Placental epithelial cell (primary cell): ENCODE data around the gene PCDH1. TPM values are rescaled to one million over a fixed set of nuclear protein-coding genes. Genes with fewer than 3 reads are reported as not detected.

Experiments used
- total RNA-seq: library from RNA; depleted of rRNA; stranded (reverse); fragments of >200 nt; gene quantifications from 2 replicates; pipeline ENCODE4 v1.2.3, GENCODE V29; 2012

PCDH1 gene
- total RNA-seq, result 6.3 and 25.9 TPM in 2 replicates

GRCh38 chr5:141878186-141878710 is at the start of gene PCDH1:
Gene PCDH1, minus strand, starts transcription at chr5:141878410. Its CDS starts 148 bp downstream, at chr5:141878262.

GRCh38 chr5:141923448-141924313 is 45.5 kb upstream of the PCDH1 start, which contains the start of gene DELE1:
Gene DELE1, plus strand, starts transcription at chr5:141923871. Its CDS starts 71 bp downstream, at chr5:141923942.

Other genes with a start within 250 kb of the PCDH1 start
- gene HDAC3, start 241.6 kb downstream of the PCDH1 start, total RNA-seq, result 60.1 and 66.4 TPM in 2 replicates
- 7.5 and 9.7 TPM in 2 replicates for gene RELL2, start 241.4 kb downstream of the PCDH1 start, total RNA-seq
- 43.6 and 62.1 TPM in 2 replicates for gene FCHSD1, start 227.0 kb downstream of the PCDH1 start, total RNA-seq
- gene ARAP3, start 196.2 kb downstream of the PCDH1 start, total RNA-seq, result 6.3 and 9.4 TPM in 2 replicates
- gene DELE1, start 45.5 kb upstream of the PCDH1 start, total RNA-seq, result 58.6 and 74.6 TPM in 2 replicates
- gene PCDH12, start 79.8 kb upstream of the PCDH1 start, total RNA-seq, result not detected in 2 replicates
- gene RNF14, start 90.7 kb upstream of the PCDH1 start, total RNA-seq, result 46.7 and 73.7 TPM in 2 replicates
- 23.9 and 44.5 TPM in 2 replicates for gene GNPDA1, start 134.6 kb upstream of the PCDH1 start, total RNA-seq
- 72.7 and 78.5 TPM in 2 replicates for gene NDFIP1, start 230.4 kb upstream of the PCDH1 start, total RNA-seq